ENCODE results near the gene REM2.
A peak's percentile ranks its signal among the peaks of the same experiment; 100 is the strongest.

Gene REM2

GRCh38 chr14:22875003-22875747 lies 7.8 kb upstream of the REM2 start:
- no peak for DNase-seq (ENCODE audit: low spot score)

GRCh38 chr14:22875748-22876319 lies 7.2 kb upstream of the REM2 start:
- DNase-seq (ENCODE audit: low spot score), result no peak

- DNase-seq (ENCODE audit: low spot score), result no peak
These were observed 6.0 kb upstream of the REM2 start for GRCh38 chr14:22877000-22877501.

- DNase-seq (ENCODE audit: low spot score), result no peak
These were observed 4.5 kb upstream of the REM2 start for GRCh38 chr14:22878271-22879246.

GRCh38 chr14:22882064-22882463 lies 958 bp upstream of the REM2 start:
- no peak for DNase-seq (ENCODE audit: low spot score)

- DNase-seq (ENCODE audit: low spot score), result peak; percentile 70
These were observed 371 bp upstream of the REM2 start for GRCh38 chr14:22882529-22883172.

GRCh38 chr14:22884076-22884737 lies 1.2 kb downstream of the REM2 start:
- DNase-seq (ENCODE audit: low spot score), result no peak

- DNase-seq (ENCODE audit: low spot score), result no peak
These were observed 1.9 kb downstream of the REM2 start for GRCh38 chr14:22884738-22885523.

DNA sequence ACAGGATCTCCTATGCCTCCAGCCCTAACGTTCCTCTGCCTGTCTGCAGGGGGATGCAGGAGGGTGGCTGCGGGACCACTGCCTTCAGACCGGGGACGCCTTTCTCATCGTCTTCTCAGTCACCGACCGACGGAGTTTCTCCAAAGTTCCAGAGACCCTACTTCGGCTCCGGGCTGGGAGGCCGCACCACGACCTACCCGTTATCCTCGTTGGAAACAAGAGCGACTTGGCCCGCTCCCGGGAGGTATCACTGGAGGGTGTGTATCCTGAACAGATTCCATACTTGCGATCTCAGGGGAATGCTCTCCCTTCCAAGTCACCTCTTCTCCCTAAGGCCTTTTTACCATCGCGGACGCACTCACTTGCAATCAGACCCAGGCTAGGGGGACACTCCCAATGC lies 3.0 kb downstream of the REM2 start:
- DNase-seq (ENCODE audit: low spot score), result no peak

DNA sequence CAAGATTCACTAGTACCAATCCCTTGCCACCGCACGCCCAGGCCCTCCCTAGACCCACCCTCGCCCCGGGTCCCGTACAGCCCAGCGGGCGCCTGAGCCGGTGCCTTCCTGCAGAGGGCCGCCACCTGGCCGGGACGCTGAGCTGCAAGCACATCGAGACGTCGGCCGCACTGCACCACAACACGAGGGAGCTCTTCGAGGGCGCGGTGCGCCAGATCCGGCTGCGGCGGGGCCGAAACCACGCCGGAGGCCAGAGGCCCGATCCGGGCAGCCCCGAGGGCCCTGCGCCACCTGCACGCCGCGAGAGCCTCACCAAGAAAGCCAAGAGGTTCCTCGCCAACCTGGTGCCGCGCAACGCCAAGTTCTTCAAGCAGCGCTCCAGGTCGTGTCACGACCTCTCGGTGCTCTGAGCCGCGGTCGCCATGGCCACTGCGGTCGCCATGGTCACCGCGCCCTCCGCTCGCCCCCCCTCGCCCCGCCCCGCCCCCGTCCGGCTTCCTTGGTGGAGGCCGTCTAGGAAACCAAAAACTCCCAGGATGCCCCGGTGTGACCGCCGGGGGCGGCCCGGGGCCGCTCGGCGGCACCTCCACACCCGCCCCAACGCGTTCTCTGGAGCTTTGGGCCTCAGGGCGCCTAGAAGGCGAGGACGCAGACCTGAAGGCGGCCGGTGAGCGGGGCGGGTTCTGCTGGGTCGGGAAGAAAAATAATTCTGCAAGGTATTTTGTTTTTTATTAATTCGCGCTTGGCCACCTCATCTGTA lies 3.7 kb downstream of the REM2 start:
- peak; percentile 92 for DNase-seq (ENCODE audit: low spot score)

GRCh38 chr14:22887260-22887989 lies 4.4 kb downstream of the REM2 start:
- peak; percentile 69 for DNase-seq (ENCODE audit: low spot score)

DNA sequence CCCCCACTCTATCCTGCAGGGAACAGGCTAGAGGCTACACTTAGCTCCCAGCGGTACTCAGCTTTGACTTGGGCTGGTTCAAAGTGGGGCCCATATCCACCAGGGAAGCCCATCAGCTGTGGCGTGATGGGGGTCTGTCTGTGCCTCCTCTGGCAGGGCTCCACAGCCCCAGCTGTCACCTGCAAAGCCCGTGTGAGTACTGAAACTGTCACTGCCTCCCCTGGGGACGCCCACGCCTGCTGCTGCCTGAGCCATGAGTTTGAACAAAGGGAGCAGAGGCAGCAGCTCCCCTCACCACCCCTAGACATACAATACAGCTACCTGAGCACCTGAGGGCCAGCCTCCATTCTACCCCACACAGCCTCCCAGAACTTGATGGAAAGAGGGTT lies 5.0 kb downstream of the REM2 start:
- no peak for DNase-seq (ENCODE audit: low spot score)

DNA sequence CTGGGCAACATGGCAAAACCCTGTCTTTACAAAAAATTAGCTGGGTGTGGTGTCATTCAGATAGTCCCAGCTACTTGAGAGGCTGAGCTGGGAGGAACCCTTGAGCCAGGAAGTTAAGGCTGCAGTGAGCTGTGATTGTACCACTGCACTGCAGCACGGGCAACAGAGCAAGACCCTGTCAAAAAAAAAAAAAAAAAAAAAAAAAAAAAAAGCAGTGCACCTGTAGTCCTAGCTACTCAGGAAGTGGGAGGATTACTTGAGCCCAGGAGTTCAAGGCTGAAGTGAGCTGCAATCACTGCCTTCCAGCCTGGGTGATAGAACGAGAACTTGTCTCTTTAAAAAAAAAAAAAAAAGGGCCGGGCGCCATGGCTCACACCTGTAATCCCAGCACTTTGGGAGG lies 5.6 kb downstream of the REM2 start:
- DNase-seq (ENCODE audit: low spot score), result no peak

- DNase-seq (ENCODE audit: low spot score), result no peak
These were observed 7.4 kb downstream of the REM2 start for GRCh38 chr14:22890416-22890815.

GRCh38 chr14:22892488-22892887 lies 9.5 kb downstream of the REM2 start:
- no peak for DNase-seq (ENCODE audit: low spot score)

DNA sequence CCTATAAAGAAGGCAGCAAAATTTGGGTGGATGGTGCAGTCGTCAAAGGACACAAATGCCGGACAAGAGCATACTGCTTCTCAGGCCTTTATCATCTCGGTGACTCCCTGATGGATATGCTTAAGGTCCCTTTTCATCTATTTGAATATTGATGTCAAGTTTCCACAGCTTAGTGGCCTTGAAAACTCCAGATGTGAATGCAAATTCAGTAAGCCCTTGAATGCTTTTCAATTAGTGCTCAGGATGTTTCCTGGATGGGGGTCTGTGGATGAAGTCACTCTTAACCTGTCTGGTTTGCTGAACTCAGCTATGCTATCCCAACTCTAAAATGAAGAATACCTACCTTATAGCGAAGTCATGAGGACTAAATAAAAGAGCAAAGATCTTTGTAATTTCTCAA lies 10.7 kb downstream of the REM2 start:
- DNase-seq (ENCODE audit: low spot score), result no peak

- DNase-seq (ENCODE audit: low spot score), result no peak
These were observed 12.4 kb downstream of the REM2 start for GRCh38 chr14:22895402-22895801.

DNA sequence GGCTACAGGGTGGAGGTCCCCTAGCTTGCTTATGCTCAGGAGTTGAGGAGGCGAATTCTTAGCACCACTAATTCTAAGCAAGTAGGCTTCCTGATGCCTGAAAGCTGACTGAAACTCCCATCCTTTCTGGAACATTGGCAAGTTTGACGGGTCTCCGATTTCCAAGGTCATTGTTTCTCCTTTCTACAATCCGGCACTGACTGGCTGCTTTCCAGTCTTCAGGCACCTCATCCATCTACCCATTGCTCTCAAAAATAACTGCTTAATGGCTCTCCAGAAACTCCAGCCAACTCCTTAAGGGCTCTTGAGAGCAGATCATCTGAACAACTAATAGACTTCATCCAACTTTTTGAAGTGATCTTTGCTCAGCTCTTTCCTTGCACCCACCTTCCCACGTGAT lies 13.3 kb downstream of the REM2 start:
- DNase-seq (ENCODE audit: low spot score), result no peak

DNA sequence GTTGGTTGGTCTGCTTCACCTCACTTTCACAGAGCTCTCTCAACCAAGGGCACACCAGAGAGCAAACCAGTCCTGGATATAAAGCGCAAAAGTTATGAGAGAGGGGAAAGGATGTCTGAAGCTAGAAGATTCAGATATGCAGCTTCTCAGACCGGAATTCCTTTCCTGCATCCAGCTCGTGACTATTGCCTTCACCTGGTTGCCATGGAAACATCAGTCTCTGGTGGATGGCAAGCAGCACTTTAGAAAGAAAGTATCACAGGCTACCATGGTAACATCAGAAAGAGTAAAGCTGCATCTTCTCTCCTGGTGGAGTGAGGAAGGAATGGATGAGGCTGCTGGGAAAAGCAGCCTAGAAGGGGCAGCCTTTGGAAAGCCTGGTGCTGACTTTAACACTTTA lies 13.7 kb downstream of the REM2 start:
- DNase-seq (ENCODE audit: low spot score), result no peak

Measured in ecto neural progenitor cell (in vitro differentiated cells).